Sigmoid colon (tissue), 7 donors: ENCODE results near the gene UBASH3A. TPM values are rescaled to one million over a fixed set of nuclear protein-coding genes. Genes with fewer than 3 reads are reported as not detected.

Experiments used
- DNase-seq: peaks from one replicate; pipeline ENCODE4 v3.0.0-alpha.2; 2019
- H3K27ac ChIP-seq, 4 donors: fragments of 200-600 bp; sonication (generic); one replicate each; pipeline ENCODE4 v1.5.1; 2016 to 2019; ENCODE audit warnings: mild to moderate bottlenecking in 1 of 4
- H3K27me3 ChIP-seq, 3 donors: fragments of 200-600 bp; sonication (generic); one replicate each; pipeline ENCODE4 v1.5.1; 2019; ENCODE audit warnings: mild to moderate bottlenecking in 1 of 3
- H3K36me3 ChIP-seq, 4 donors: fragments of 200-600 bp; sonication (generic); one replicate each; pipeline ENCODE4 v1.5.1; 2016 to 2019
- H3K4me1 ChIP-seq, 4 donors: fragments of 200-600 bp; sonication (generic); one replicate each; pipeline ENCODE4 v1.5.1; 2017 to 2019
- H3K4me3 ChIP-seq, 4 donors: fragments of 200-600 bp; sonication (generic); one replicate each; pipeline ENCODE4 v1.5.1; 2017 to 2019; ENCODE audit warnings: mild to moderate bottlenecking in 2 of 4, moderate library complexity in 1 of 4
- H3K9me3 ChIP-seq, 4 donors: fragments of 200-600 bp in 3 of 4; sonication (generic) in 3 of 4; one replicate each; pipeline versions ENCODE4 v1.5.1 to v1.6.1; 2013 to 2019
- CTCF ChIP-seq, 4 experiments: fragments of 450-650 bp in 3 of 4; fragments of 200-600 bp in 1 of 4; IDR thresholded peaks; one replicate each; pipeline ENCODE4 v1.5.1; 2016 to 2019; ENCODE audit warnings: antibody characterized with exemption in 4 of 4, mild to moderate bottlenecking in 3 of 4, moderate library complexity in 2 of 4
- EP300 ChIP-seq, 4 donors: sonication (generic); formaldehyde crosslinking; IDR thresholded peaks; one replicate each; pipeline ENCODE4 v1.6.1; 2017; ENCODE audit warnings: antibody characterized with exemption in 4 of 4
- POLR2A ChIP-seq, 2 donors: fragments of 450-650 bp; IDR thresholded peaks; one replicate each; pipeline ENCODE4 v1.6.1; 2016; ENCODE audit warnings: antibody characterized with exemption in 2 of 2, mild to moderate bottlenecking in 2 of 2, moderate library complexity in 2 of 2
- POLR2AphosphoS5 ChIP-seq, 4 donors: sonication (generic); formaldehyde crosslinking; IDR thresholded peaks; one replicate each; pipeline ENCODE4 v1.6.1; 2017; ENCODE audit warnings: antibody characterized with exemption in 4 of 4
- WGBS, 2 donors: extraction: QIAGEN DNeasy Blood & Tissue Kit; methylation state at CpG; one replicate each; pipeline ENCODE4 v1.1.7; 2013; 5-methylcytosine and 5-hydroxymethylcytosine counted together
- intact Hi-C: fragments of 100-400 bp; cut with DNase I; formaldehyde crosslinking; loops from one replicate; pipeline ENCODE4 v1.15.1; 2023
- polyA plus RNA-seq, 3 donors: library from polyadenylated mRNA; stranded (reverse); fragments of 200-250 nt; gene quantifications; one replicate each; pipeline ENCODE4 v1.2.3, GENCODE V29; 2013
- total RNA-seq, 4 donors: library from RNA; depleted of rRNA; stranded (reverse); fragments of >200 nt; gene quantifications; one replicate each; pipeline ENCODE4 v1.1.0, GENCODE V29; 2016
- donor health status: healthy with polysubstance abuse.
- donor health status: Bipolar disorder and iron deficiency.
- donor health status: healthy.

UBASH3A gene
- total and polyA plus RNA-seq, 7 donors: 3.9 TPM; not detected in 6

- intact Hi-C loops: no loop called here
- H3K4me3 ChIP-seq: no peak overlapping the region
- H3K27ac ChIP-seq: no peak overlapping the region
- peaks cover 0 to 13% (median 3%) of the 10 kb centered on the region in 4 donors for H3K9me3 ChIP-seq
- TF ChIP-seq EP300 (IDR thresholded peaks at IDR 0.05) (no peak), CTCF (IDR thresholded peaks at IDR 0.05) (no peak), POLR2A (IDR thresholded peaks at IDR 0.05) (no peak), POLR2AphosphoS5 (IDR thresholded peaks at IDR 0.05) (no peak)
- H3K4me1 ChIP-seq: no peaks in the 10 kb centered on the region
- H3K36me3 ChIP-seq: no peaks in the 10 kb centered on the region
- WGBS, 2 donors: 87 to 90% methylated on average over 13 of the region's 13 CpGs
- peaks cover 0 to 27% (median 15%) of the 10 kb centered on the region in 3 donors for H3K27me3 ChIP-seq
- DNase-seq: no peak
These were observed 44.8 kb upstream of the UBASH3A start for GRCh38 chr21:42358937-42359336.

- Histone ChIP-seq H3K4me3 (no peak overlapping the region), H3K27me3 (peaks cover 0 to 40% (median 15%) of the 10 kb centered on the region in 3 donors), H3K27ac (no peak overlapping the region), H3K36me3 (no peaks in the 10 kb centered on the region), H3K9me3 (peaks cover 0 to 10% (median 3%) of the 10 kb centered on the region in 4 donors), H3K4me1 (no peaks in the 10 kb centered on the region)
- WGBS, 2 donors: 82 to 87% methylated on average over 2 of the region's 2 CpGs
- no peak for DNase-seq
- TF ChIP-seq CTCF (IDR thresholded peaks at IDR 0.05): no peak
- no peak for TF ChIP-seq POLR2AphosphoS5 (IDR thresholded peaks at IDR 0.05)
- no peak for TF ChIP-seq EP300 (IDR thresholded peaks at IDR 0.05)
- no peak for TF ChIP-seq POLR2A (IDR thresholded peaks at IDR 0.05)
- intact Hi-C loops: no loop called here
These were observed 43.4 kb upstream of the UBASH3A start for GRCh38 chr21:42360317-42360716.

GRCh38 chr21:42361286-42361685 is 42.4 kb upstream of the UBASH3A start:
- Histone ChIP-seq H3K27ac (no peak overlapping the region), H3K4me1 (no peaks in the 10 kb centered on the region), H3K36me3 (no peaks in the 10 kb centered on the region), H3K4me3 (no peak overlapping the region), H3K9me3 (peaks cover 0 to 10% (median 3%) of the 10 kb centered on the region in 4 donors), H3K27me3 (peaks cover 0 to 48% (median 15%) of the 10 kb centered on the region in 3 donors)
- intact Hi-C loops: no loop called here
- WGBS, 2 donors: 47 to 70% methylated on average over 7 of the region's 7 CpGs
- no peak for DNase-seq
- TF ChIP-seq POLR2AphosphoS5 (IDR thresholded peaks at IDR 0.05): no peak
- TF ChIP-seq EP300 (IDR thresholded peaks at IDR 0.05): no peak
- no peak for TF ChIP-seq CTCF (IDR thresholded peaks at IDR 0.05)
- no peak for TF ChIP-seq POLR2A (IDR thresholded peaks at IDR 0.05)

GRCh38 chr21:42362198-42362597 is 41.5 kb upstream of the UBASH3A start:
- Histone ChIP-seq H3K4me3 (no peak overlapping the region), H3K36me3 (no peaks in the 10 kb centered on the region), H3K9me3 (peaks cover 0 to 9% (median 3%) of the 10 kb centered on the region in 4 donors), H3K27me3 (peaks cover 0 to 52% (median 15%) of the 10 kb centered on the region in 3 donors), H3K27ac (no peak overlapping the region), H3K4me1 (no peaks in the 10 kb centered on the region)
- WGBS, 2 donors: 85% methylated on average over 12 of the region's 12 CpGs
- TF ChIP-seq EP300 (IDR thresholded peaks at IDR 0.05) (no peak), CTCF (IDR thresholded peaks at IDR 0.05) (no peak), POLR2AphosphoS5 (IDR thresholded peaks at IDR 0.05) (no peak), POLR2A (IDR thresholded peaks at IDR 0.05) (no peak)
- intact Hi-C loops: no loop called here
- no peak for DNase-seq

GRCh38 chr21:42362700-42363099 is 41.0 kb upstream of the UBASH3A start:
- Histone ChIP-seq H3K27ac (no peak overlapping the region), H3K9me3 (peaks cover 0 to 7% (median 3%) of the 10 kb centered on the region in 4 donors), H3K27me3 (peaks cover 0 to 52% (median 15%) of the 10 kb centered on the region in 3 donors), H3K4me3 (no peak overlapping the region), H3K4me1 (no peaks in the 10 kb centered on the region), H3K36me3 (no peaks in the 10 kb centered on the region)
- no peak for TF ChIP-seq EP300 (IDR thresholded peaks at IDR 0.05)
- no peak for TF ChIP-seq CTCF (IDR thresholded peaks at IDR 0.05)
- no peak for TF ChIP-seq POLR2A (IDR thresholded peaks at IDR 0.05)
- TF ChIP-seq POLR2AphosphoS5 (IDR thresholded peaks at IDR 0.05): no peak
- no peak for DNase-seq
- 67 to 76% methylated on average over 9 of the region's 9 CpGs for WGBS, 2 donors
- intact Hi-C loops: no loop called here
